GM12873 (cell line): ENCODE results near the gene CENPP.

Experiments used
- TF ChIP-seq, protein P1 (sequence below): IDR thresholded peaks from 2 replicates; pipeline ENCODE4 v1.5.1; 2012; ENCODE audit warnings: low read depth, mild to moderate bottlenecking, moderate library complexity, low read length, control low read depth; ENCODE audit not compliant: insufficient read depth; ENCODE audit errors: missing control alignments

Gene CENPP

DNA sequence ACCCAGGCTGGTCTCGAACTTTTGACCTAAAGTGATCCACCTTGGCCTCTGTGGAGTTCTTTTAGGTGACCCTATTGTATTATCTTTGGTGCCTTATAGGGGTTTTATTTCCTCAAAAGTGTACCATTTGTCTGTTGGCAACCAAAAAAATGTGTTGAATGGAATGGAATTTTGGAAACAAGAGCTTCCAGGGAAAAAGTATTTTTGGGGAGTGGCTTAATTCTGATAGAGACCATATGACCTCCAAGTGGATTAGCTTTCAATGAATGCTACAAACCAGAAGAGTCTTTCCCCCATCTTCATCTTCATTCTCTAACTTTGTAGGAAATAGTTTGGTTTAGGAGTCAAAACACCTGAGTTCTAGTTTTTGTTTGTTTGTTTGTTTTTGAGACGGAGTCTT lies 82.1 kb downstream of the CENPP start:
- TF ChIP-seq, protein P1, sequence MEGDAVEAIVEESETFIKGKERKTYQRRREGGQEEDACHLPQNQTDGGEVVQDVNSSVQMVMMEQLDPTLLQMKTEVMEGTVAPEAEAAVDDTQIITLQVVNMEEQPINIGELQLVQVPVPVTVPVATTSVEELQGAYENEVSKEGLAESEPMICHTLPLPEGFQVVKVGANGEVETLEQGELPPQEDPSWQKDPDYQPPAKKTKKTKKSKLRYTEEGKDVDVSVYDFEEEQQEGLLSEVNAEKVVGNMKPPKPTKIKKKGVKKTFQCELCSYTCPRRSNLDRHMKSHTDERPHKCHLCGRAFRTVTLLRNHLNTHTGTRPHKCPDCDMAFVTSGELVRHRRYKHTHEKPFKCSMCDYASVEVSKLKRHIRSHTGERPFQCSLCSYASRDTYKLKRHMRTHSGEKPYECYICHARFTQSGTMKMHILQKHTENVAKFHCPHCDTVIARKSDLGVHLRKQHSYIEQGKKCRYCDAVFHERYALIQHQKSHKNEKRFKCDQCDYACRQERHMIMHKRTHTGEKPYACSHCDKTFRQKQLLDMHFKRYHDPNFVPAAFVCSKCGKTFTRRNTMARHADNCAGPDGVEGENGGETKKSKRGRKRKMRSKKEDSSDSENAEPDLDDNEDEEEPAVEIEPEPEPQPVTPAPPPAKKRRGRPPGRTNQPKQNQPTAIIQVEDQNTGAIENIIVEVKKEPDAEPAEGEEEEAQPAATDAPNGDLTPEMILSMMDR, result no peak

DNA sequence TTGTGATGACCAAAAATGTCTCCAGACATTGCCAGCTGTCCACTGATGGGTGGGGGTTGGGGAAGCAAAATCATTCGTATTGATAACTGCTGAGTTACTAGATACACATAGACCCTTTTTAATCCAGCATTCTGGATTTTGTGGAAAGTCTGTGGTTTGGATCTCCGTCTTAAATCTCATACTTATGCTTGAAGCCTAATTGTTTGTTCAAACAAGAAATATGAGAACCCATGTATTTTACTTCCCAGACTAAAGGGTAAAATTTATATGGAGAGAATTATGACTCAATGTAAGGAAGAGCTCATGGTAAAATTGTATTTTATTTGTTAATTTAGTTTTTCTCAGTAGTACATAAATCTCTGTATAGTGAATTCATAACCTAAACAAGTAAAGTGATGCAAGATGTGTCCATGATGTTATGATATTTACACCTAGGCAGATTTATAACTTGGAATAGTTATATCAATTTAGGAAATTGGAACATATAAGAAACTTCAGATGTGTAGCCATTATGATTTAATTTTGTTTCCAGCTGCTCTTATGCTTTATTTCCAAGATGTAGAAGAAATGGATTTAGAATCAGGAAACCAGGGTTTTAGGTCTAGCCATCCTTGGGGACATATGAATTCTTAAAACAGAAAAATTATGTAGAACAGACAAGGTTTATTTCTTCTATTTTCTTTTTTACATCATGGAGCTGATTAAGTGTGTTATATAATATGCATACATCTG lies 83.2 kb downstream of the CENPP start:
- TF ChIP-seq, protein P1, result no peak

DNA sequence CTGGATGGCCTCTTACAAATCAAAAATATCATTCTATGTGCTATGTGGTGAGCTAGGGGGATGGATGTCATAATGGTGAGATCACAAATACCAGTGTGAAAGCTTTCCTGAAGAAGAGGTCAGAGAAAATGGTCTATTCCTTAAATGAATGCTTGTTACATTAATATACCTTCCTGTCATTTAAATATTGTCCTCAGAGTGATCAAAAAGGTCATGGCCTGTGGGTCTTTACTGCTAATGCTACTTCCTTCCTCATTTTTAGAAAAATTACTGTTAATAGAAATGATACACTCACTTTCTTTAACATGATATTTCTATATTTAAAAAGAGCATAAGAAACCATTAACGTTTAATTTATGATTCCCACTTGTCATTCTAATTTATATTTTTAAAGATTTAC lies 88.8 kb downstream of the CENPP start:
- TF ChIP-seq, protein P1, result no peak

DNA sequence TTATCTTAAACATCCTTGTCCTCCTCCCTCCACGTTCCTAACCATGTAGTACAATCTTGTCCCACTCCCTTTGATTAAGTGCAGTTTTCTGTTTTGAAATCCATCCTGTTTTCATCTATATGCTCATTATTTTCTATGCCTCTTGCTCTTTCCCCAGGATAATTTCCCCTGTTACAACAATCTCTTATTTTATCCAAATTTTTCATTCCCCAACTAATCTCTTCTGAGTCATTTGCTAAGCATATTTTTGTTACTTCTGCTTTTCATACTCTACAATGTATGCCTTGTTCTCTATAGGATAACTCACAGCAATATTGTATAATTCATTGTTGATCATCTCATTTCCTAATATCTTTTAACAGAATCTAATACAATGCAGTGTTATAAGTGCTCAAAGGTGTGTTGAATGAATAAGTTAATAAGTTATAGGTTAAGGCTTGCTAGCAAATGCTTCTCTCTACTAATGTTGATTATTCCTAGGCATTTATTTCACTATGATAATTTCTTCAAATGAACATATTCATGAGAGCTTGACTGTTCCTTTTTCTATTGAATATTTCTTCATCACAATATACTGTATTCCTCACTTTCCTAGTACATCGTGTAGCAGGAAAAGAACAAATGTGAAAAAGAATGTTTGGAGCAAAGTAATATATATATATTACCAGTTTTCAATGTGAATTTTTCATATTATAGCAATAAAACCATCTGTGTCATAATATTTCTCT lies 97.0 kb downstream of the CENPP start:
- TF ChIP-seq, protein P1, result no peak

DNA sequence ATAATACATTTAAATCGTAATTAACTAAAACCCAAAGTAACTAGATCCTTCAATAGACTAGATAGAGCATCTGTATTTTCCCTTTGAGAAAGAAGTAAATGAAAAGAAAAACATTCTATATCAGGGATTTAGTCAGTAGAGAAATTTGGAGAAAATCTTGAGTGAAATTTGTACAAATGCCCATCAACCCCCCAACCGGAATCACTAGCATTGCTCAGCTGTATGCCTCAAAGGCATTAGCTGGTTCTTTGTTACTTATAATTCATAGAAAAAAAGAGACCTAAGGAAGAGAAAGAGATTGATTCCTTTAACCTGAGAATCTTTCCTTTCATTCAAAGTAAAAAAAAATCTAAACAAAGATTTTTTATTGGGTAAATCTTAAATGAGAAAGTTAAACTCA lies 97.9 kb downstream of the CENPP start:
- TF ChIP-seq, protein P1, result no peak

DNA sequence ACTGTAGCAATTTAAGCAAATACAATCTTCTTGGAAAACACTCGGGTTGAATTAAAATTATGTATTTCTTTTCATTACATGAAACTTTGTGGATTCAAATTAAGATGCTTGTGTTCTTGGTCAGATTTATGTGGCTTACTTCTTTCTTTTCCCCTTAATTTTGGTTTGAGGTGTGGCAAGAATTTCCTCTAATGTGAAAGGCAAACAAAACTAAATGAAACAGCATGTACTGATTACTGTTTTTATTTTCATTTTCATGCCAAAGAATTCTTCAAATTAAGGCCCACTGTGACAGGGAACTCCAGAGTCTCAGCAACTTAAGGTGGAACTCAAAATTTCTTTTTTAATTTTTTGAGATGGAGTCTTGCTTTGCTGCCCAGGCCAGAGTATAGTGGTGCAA lies 98.6 kb downstream of the CENPP start, which contains the start of gene OMD:
OMD (minus strand) TSS at position 132 of the 400 bp plus-strand sequence. CDS start 6,913 bp downstream, outside the sequence.
- TF ChIP-seq, protein P1, result no peak

DNA sequence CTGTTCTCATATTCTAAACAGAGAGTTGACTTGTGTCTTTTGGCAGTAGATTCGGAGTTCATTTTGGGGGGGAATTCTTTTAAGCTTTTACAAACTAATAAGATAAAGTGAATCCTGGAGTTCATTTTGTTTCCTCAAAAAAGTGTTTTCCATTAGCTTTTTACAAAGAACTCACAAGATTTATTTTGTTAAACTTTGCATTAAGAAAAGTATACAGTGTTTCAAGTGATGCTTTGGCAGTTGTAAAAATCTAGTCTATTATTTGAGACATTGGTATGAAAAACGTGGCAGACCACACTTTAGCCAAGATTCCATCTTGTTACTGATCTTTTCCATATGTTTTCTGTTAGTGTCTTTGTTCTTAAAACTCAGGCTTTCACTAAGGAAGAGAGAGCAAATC lies 99.7 kb downstream of the CENPP start:
- TF ChIP-seq, protein P1, result no peak
